Measurements from ENCODE around the gene NOP16.

Gene NOP16

DNA sequence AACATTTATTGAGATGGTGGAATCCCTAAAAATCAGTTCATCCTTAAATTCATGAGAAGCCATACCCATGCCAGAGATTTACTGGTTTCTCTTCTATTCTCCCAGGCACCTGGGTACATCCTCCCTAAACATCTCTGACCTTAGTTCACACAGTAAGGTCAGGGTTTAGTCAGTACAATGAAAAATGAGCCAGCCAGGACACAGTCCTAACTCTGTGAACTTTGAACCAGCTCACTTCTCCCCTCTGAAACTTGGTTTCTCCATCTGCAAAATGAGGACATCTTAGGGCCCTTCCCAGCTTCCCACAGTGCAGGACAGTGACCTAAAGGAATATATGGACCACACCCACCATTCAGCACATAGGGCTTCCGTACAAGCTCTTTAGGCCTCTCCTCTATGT lies 1.9 kb downstream of the NOP16 start:
- no peak for DNase-seq (ENCODE audit: low read depth in 2 of 2)

DNA sequence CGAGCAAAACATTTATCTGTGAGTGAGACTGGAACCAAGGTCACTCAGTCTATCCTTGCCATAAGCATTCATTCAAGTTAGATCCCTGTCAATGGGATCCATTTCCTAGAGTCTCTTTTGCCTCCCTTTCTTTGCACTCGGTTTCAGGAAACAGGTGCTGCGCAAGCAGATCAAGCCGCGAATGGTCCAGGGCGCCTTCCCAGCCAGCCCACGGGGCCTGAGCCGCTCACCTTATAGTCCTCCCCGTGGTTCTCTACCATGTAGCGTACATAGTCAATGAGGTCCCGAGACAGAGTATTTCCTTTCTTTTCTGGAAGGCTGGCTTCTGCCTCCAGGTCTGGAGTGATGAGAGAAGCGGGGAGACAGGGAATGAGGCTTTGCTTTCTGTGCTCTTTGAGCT lies 3.4 kb downstream of the NOP16 start:
- DNase-seq (ENCODE audit: low read depth in 2 of 2): no peak

DNA sequence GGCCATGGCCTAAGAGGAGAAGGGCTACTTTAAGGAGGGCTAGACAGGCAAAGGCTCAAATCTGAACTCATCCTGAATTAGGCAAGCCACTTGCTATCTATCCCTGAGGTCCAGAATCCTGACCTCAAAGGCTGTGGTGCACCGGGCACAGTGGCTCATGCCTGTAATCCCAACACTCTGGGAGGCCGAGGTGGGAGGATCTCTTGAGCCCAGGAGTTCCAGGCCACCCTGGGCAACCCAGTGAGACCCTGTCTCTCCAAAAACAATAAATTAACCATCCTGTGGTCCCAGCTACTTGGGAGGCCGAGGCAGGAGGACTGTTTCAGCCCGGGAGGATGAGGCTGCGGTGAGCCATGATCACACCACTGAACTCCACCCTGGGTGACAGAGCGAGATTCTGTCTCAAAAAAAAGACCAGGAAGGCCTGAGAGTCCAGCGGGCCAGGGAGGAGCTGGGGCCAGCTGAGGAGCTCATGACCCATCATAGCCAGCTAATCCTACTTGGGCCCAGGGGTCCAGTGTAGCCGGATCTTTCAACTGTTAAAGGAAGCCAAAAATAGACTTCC lies 4.0 kb downstream of the NOP16 start:
- no peak for DNase-seq (ENCODE audit: low read depth in 2 of 2)

DNA sequence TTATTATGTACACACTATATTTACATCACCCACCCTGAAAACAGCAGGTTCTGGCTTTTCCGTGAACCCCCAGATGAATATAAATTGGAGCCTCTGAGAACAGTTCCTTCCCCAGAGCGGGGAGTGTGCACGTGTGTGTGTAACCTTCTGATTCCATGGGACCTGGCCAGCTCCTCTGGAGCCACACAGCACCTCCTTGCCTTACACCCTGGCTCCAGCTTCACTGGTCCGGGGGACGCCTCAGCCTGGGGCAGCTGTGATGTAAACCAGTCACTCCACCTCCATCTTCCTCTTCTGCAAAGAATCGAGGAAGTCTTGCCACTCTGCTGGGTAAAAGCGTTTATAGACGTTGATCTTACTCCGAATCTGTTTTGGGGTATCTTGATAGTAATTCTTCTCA lies 4.4 kb downstream of the NOP16 start:
- no peak for DNase-seq (ENCODE audit: low read depth in 2 of 2)

DNA sequence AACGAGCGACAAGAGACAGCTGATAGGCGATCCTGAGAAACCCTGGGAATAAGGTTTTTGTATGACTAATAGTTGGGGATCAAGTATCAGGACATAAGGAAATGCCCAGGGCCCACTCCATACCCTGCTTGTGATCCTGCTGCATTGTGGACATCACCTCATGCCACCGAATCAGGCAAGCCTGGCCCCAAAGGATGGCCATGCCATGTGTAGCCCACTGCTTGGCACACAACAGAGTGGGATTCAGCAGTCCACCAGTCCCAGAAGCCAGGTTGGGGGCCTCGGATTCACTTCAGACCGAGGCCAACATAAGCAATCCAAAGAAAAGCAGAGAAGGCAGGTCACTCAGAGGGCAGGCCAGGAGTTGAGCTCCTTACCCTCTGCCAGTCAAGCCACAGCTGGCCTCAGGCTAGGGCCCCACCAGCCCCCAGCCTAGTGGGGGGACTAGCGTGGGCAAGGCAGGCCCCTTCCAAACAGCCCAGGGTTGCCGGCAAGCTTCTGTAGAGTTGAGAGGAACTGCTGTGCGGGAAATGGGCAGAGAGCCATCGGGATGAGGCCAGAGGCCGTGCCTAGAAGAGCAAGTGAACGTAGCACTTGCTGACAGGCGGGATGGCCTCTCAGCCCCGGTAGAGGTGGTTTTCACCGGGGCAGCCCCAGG lies 5.0 kb downstream of the NOP16 start:
- DNase-seq (ENCODE audit: low read depth in 2 of 2): no peak

DNA sequence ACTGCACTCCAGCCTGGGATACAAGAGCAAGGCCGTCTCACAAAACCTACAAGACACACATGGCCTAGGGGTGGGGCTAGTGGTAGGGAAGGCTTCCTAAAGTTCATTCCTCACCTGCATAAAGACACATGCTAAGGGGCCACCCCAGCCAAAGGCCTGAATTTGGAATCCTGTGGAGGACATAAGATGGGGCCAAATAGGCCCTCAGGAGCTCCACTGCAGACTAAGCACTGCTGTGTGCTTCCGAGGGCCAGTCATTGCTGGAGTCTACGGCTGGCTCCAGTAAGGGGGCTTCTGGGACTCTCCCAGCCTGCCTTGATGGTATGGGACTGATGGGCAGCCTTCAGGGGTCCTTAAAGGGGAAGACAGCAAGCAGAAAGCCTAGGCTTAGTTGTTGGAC lies 5.7 kb downstream of the NOP16 start:
- no peak for DNase-seq (ENCODE audit: low read depth in 2 of 2)

DNA sequence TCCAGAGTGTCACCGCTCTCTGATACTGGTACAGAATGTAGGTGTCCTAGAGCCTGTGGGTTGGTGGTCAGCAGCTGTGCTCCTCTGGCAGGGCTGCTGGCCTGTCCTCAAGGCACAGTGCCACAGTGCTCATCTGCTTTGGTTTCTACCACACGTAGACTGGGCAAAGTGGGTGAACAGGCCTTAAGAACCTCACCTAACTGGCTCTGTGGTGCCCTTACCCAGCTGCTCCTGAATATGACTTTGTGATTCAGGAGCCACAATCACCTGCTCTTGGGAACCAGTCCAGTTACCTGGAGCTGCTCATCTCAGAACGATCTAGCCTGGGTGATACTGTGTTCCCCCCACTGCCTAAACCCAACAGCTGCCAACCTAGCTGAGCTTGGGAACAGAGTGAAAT lies 6.4 kb downstream of the NOP16 start:
- DNase-seq (ENCODE audit: low read depth in 2 of 2): no peak

DNA sequence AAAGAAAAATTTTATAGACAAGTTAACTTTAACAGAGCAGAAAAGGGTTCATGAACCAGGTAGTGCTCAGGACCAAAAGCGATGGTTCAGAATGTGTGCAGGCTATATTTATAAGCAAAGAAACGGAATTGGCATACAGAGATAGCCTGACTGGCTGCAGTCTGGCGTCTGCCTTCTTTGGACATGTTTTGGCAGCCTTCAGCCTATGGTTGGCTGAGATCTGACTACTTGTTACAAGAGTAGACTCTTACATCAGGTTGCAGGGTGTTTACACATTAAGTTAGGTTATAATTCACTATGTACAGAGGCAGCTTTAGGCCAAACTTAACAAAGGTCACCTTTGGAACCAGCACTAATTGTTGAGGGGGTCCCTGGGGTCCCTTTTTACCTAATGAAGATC lies 7.0 kb downstream of the NOP16 start:
- no peak for DNase-seq (ENCODE audit: low read depth in 2 of 2)

DNA sequence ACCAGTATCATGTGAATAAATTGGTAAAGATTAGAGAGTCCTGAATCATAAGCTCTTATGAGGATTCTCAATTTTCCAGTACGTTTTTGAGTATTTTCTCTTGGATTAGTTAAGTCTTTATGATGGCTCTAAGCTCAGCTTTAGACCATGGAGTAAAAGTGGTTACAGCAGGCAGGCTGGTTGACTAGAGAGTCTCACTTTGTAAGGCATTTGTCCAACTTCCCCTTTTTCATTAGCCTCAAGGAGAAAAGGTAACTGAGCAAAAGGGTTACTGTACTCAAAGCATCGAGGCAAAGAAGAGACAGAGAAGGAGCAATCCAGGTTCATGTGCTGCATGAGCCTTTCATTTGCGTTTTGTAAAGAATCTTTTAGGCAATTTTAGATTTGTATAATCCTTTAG lies 8.5 kb downstream of the NOP16 start:
- DNase-seq (ENCODE audit: low read depth in 2 of 2): no peak

DNA sequence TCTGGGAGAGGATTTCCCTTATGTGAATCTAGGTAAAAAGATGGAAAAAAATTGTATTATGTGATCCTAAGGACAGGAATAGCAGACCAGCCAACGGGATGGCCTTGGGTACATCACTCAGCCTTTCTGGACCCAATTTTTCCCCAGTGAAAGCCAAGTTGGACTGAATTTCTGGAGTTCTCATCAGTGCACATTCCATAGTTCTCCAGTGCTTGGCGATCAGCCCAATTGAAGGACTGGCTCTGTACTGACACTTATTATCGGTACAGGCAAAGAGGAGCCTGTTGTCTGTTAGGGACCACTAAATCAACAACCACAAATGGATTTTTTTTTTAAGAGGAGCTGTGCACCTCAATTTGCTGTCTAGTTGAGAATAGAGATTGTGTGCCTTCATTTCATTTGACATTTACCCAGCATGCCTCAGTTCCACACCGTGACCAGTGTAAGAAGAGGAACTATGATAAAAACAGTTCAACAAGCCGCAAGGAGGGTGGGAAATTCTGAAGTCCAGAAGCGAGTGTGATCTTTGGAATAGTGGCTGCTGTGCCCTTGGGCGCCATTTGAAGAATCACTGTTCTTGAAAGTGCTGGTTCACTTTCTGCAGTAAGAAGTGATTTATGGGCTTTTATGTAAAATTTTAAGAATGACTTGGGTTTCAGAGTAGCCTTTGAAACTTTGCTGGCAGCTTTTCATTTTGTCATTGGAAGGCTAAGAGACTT lies 15.1 kb downstream of the NOP16 start:
- DNase-seq (ENCODE audit: low read depth in 2 of 2): no peak

DNA sequence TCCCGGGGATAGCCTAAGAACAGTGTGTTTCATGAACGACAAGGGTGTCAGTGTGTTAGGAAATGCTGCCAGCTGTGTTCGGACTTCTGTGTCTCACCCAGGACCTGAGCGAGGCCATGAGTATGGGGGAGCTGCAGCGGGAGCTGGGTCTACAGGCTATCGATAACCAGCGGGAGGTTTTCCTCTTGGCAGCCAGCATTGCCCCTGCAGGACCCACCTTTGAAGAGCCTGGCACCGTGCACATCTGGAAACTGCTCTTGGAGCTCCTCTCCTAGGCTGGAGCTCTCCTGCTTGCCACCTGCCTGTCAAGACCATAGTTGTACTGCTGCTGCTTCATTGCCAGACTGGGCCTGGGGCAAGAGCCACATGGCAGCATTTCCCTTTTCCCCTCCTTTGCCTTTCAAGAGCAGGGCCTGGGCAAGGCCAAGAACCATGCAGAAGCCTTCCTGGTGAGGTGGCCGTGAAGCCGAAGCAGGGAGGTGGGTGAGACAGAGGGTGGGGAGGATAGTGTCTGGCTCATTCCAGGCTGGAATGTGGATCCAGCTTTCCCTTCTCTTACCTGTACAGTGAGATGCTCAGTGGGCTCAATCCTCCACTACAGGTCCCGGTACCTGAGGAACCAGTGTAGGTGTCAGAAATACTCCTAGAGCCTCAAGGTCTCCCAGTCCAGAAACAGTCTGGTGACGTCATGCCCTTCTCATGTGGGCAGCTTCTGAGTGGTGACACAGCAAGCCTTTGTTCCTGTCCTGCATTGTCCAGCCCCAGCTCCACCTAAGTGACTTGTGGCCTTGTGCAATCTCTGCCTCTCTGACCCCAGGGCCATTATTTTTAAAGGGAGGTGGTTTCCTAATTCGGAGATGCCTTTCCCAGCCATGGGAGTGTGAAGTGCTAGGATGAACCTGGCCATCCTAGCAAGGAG lies 16.5 kb downstream of the NOP16 start:
- no peak for DNase-seq (ENCODE audit: low read depth in 2 of 2)

DNA sequence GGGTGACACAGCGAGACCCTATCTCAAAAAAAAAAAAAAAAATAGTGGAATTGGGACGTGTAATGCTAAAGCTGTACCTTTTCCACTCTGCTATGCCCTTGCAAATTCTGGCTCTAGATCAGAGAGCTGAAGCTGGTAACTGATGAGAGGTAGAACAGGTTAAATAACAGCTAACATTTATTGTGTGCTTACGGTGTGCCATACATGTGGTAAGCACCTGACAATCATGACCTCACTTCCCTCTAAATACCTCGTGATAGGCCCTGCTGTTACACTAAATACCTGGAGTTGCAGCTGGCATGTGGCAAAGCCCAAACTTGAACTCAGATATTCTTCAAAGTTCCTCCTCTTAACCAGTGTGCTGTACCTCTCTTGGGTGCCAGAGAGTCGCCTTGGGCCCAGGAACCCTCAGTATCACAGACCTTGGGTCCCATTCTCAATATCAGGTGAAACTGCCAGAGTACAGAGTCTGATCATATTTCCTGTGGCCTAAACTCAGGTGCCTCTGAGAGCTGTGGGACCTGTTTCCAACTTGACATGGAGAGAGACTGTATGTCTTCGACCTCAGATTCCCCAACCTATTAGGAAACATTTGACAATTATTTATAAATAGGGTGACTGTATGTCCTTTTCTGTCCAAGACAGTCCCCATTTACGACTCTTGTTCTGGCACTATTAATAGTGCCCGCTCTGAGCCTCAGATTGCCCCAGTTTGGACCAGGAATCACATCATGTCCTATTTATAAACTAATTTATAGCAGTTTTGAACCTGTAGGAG lies 18.3 kb downstream of the NOP16 start:
- no peak for DNase-seq (ENCODE audit: low read depth in 2 of 2)

DNA sequence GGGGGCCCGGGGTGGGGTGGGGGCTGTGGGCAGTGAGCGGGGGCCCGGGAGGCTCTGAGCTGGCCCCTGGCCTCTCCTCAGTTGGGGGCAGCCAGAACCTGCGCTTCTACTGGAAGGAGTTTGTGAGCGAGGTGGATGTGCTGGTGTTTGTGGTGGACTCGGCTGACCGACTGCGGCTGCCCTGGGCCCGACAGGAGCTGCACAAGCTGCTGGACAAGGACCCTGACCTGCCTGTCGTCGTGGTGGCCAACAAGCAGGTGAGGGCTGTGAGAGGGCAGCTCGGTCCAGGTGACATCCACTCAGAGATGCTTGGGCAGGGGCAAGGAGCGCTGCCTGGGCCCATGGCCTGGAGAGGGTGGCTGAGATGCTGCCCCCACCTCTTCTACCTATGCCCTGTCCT lies 19.7 kb downstream of the NOP16 start:
- no peak for DNase-seq (ENCODE audit: low read depth in 2 of 2)

DNA sequence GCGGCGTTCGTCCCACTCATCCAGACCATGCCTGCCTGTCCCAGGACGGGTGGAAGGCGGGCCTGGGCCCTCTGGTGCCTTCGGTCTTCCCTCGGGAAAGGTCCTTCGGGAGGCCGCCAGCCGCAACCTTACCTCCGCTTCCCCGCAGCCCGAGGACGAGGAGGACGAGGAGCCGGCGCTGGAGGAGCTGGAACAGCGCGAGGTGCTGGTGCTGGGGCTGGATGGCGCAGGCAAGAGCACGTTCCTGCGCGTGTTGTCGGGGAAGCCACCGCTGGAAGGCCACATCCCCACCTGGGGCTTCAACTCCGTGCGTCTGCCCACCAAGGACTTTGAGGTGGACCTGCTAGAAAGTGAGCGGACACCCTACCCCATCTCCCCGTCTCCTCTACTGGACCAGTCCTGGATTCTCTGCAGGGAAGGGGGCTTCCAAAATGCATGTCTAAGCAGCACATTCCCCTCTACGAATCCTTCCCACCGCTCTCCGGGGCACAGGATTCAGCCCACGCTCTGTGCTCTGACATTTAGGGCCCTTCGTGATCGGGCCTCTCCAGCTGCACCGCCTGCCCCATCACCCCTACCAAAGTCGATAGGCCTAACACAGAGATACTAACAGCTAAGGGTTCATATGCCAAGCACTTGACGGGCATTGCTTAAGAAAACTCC lies 22.0 kb downstream of the NOP16 start:
- no peak for DNase-seq (ENCODE audit: low read depth in 2 of 2)

DNA sequence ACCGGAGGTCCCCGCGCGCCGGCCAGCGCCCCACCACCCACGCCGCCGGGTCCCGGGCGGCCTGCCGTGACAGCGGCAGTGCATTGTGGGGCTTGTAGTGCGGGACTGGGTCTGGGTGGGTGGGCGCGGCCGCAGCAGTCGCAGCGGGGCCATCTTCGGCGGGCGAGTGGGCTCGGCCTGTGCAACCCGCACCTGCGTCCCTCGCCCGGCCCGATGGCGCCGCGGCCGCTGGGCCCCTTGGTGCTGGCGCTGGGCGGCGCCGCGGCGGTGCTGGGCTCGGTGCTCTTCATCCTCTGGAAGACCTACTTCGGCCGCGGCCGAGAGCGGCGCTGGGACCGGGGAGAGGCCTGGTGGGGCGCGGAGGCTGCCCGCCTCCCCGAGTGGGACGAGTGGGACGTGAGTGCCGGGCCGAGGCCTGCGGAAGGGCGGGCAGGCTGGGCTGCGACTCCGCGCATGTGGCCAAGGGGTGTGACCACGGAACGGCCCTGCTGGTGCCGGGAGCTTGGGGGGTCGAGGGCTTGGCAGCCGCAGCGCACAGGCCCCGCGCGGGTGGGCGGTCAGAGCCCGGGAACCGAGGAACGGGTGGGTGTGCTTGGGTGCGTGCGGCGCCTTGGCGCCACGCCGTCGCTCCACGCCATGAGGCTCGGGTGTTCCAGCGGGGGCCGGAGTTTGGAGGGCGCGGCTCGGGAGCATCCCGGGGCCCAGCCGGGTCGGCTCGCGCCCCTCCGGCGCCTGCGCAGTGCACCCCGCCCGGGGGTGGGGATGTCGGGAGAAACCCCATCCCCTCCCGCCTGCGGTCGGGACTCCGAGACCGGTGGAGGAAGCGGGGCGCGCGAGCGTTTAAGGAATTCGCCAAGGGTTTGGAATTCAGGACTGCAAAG lies 22.8 kb downstream of the NOP16 start, which contains the start of gene ARL10:
Gene ARL10, plus strand, starts transcription at position 137 of the 881 bp plus-strand sequence. Its CDS starts 77 bp downstream, at position 214.
- peak; percentile 45 to 48 for DNase-seq (ENCODE audit: low read depth in 2 of 2)

DNA sequence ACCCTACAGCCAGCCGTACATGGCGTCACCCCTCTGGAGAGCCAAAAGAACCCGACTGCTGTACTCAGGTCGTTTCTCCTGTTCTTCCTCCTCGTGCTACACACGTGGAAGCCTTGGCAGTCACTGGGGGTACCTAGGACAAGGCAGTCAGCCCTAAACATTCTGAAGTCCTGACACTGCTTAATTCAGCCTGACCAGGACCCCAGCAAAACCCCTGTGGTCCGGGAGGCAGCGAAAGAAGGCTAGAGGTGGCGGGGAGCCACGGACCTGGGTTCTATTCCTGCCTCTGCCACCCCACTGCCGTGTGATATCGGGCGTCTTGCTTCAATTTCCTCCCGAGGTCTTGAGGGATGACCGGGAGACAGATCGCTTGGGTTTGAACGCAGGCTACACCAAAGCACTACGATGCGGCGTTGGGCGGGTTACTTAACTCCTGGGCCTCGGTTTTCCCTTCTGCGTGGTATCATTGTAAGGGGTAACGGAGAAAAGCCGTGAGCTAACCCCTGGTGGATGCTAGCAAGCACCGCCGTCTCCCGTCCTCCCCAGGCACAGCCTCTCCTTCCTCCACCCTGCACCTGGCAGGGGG lies 23.5 kb downstream of the NOP16 start:
- DNase-seq (ENCODE audit: low read depth in 2 of 2): no peak

DNA sequence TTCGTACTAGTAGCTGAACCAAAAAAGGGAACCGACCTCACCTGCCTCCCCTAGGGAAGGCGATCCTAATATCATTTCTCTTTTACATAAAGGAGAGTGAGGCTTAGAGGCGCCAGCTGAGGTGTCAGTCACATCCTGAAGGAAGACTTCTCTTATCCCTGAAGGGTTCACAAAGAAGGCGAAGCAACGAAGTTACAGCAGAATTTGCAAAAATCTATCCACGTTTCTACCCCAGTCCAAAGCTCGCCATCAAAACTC lies 26.2 kb downstream of the NOP16 start:
- no peak for DNase-seq (ENCODE audit: low read depth in 2 of 2)

DNA sequence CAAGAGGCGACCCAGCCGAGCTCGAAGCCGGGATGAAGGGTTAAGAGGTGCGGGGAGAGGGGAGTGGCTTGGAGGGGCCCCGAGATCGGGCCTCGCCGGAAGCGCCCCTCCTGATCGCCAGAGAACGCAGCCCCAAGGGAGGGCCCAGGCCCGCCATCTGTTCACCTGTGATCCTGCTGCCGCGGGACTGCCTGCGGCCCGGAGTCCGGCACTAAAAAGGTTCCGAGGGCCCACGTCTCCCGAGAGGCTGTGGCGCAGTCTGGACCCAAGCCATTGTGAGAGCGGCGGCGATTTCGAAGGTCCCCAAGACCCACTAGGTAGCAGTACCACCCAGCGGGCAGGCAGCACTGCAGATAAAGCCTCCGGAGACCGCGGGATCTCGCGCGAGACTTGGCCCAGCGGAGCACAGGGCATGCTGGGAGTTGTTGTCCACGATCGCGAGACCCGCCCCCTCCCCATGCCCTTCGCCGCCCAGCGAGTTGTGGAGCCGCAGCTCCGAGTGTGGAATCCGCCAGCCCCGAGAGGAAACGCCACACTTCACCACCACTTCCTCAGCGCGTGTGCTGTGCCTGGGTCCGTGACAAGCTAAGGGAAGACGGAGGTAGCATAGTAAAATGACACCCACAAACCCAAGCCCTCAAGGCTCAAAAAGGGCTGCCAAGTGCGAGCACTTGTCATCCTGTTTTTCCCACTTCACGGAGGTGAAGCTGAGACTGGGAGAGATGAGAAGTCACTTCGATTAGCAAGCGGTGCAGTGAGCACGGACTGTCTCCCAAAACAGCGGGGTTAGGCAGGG lies 26.8 kb downstream of the NOP16 start, which contains the start of gene KIAA1191:
Gene KIAA1191, minus strand, starts transcription at position 328 of the 796 bp plus-strand sequence. CDS start 2,256 bp downstream, outside the sequence.
- peak; percentile 80 to 94 for DNase-seq (ENCODE audit: low read depth in 2 of 2)
